WTC11 (cell line): ENCODE data around the gene GATA2. TPM values are rescaled to one million over a fixed set of nuclear protein-coding genes. Genes with fewer than 3 reads are reported as not detected.
A peak's percentile ranks its signal among the peaks of the same experiment; 100 is the strongest.

Experiments used
- ATAC-seq: fragments of 200-7000 bp; cut with Tn5 transposase; 2 replicates; pipeline ENCODE4 v1.10.0; 2021; ENCODE audit warnings: mild to moderate bottlenecking, moderate library complexity
- CTCF ChIA-PET: fragments of 300-600 bp; sonication (Branson Sonifier 250); formaldehyde crosslinking; loops from one replicate; lab custom pipeline; 2021; ENCODE audit warnings: antibody characterized with exemption; lab: Charles Lee
- POLR2A ChIA-PET: fragments of 350-600 bp; sonication (Branson Sonifier 250); formaldehyde crosslinking; loops from one replicate; lab custom pipeline; 2021; ENCODE audit warnings: antibody characterized with exemption; lab: Charles Lee
- DNase-seq: peaks from one replicate; pipeline ENCODE4 v3.0.0; 2021; ENCODE audit warnings: low spot score
- H3K27ac Mint-ChIP-seq: 2 replicates; pipeline ENCODE4 v1.8.0; 2021; ENCODE audit warnings: mixed read lengths
- H3K27me3 Mint-ChIP-seq: 2 replicates; pipeline ENCODE4 v1.8.0; 2021; ENCODE audit warnings: low read depth, mild to moderate bottlenecking, moderate library complexity, mixed read lengths
- H3K36me3 Mint-ChIP-seq: 2 replicates; pipeline ENCODE4 v1.8.0; 2021; ENCODE audit warnings: mixed read lengths
- H3K4me1 Mint-ChIP-seq: 2 replicates; pipeline ENCODE4 v1.8.0; 2022; ENCODE audit warnings: mixed read lengths
- H3K4me3 Mint-ChIP-seq: 2 replicates; pipeline ENCODE4 v1.8.0; 2021; ENCODE audit warnings: mild to moderate bottlenecking, moderate library complexity, mixed read lengths
- H3K9me3 Mint-ChIP-seq: 2 replicates; pipeline ENCODE4 v1.8.0; 2021; ENCODE audit warnings: mixed read lengths
- GTF2I ChIP-seq: fragments of 250-450 bp; sonication (Bioruptor Pico); conservative IDR thresholded peaks from 2 replicates; pipeline ENCODE4 v1.4.0; 2021; ENCODE audit warnings: mild to moderate bottlenecking
- JAZF1 ChIP-seq: fragments of 250-450 bp; sonication (Bioruptor Pico); IDR thresholded peaks from 2 replicates; pipeline ENCODE4 v1.9.0; 2021; ENCODE audit warnings: moderate library complexity, mild to moderate bottlenecking, inconsistent platforms
- NR1H2 ChIP-seq: sonication (generic); formaldehyde crosslinking; IDR thresholded peaks from 2 replicates; pipeline ENCODE4 v1.9.0; 2021; ENCODE audit warnings: mild to moderate bottlenecking, moderate library complexity, missing genetic modification reagents
- PRRX2 ChIP-seq: fragments of 250-450 bp; sonication (Bioruptor Pico); IDR thresholded peaks from 2 replicates; pipeline ENCODE4 v1.8.0; 2021; ENCODE audit warnings: mild to moderate bottlenecking
- SMAD4 ChIP-seq: sonication (generic); formaldehyde crosslinking; IDR thresholded peaks from 2 replicates; pipeline ENCODE4 v1.8.0; 2022; ENCODE audit warnings: mild to moderate bottlenecking, missing genetic modification reagents
- TCF7 ChIP-seq: sonication (generic); formaldehyde crosslinking; IDR thresholded peaks from 2 replicates; pipeline ENCODE4 v1.8.0; 2022; ENCODE audit warnings: mild to moderate bottlenecking, low read depth, missing genetic modification reagents, moderate library complexity
- ZNF219 ChIP-seq: sonication (generic); formaldehyde crosslinking; IDR thresholded peaks from 2 replicates; pipeline ENCODE4 v1.8.0; 2023; ENCODE audit warnings: missing genetic modification reagents, mild to moderate bottlenecking, borderline replicate concordance
- ZNF671 ChIP-seq: fragments of 250-450 bp; sonication (Bioruptor Pico); IDR thresholded peaks from 2 replicates; pipeline ENCODE4 v1.8.0; 2021; ENCODE audit warnings: mild to moderate bottlenecking
- total RNA-seq: library from RNA; stranded (reverse); gene quantifications from 3 replicates; pipeline ENCODE4 v1.2.3, GENCODE V29; 2021
- TF ChIP-seq, protein P1 (sequence below): sonication (generic); formaldehyde crosslinking; IDR thresholded peaks from 2 replicates; pipeline ENCODE4 v1.8.1; 2022; ENCODE audit warnings: mild to moderate bottlenecking, moderate library complexity, missing genetic modification reagents
- TF ChIP-seq, protein P2 (sequence below): sonication (generic); formaldehyde crosslinking; conservative IDR thresholded peaks from 2 replicates; pipeline ENCODE4 v1.8.1; 2023; ENCODE audit warnings: mild to moderate bottlenecking, low read depth, missing genetic modification reagents, moderate library complexity
- TF ChIP-seq, protein P3 (sequence below): sonication (generic); formaldehyde crosslinking; IDR thresholded peaks from 2 replicates; pipeline ENCODE4 v1.8.0; 2022; ENCODE audit warnings: mild to moderate bottlenecking, missing genetic modification reagents
- TF ChIP-seq, protein P4 (sequence below): sonication (generic); formaldehyde crosslinking; IDR thresholded peaks from 2 replicates; pipeline ENCODE4 v1.8.1; 2023; ENCODE audit warnings: mild to moderate bottlenecking, missing genetic modification reagents

GATA2 gene
- total RNA-seq, 1 experiment from 2014 or later = 1.6 TPM

DNA sequence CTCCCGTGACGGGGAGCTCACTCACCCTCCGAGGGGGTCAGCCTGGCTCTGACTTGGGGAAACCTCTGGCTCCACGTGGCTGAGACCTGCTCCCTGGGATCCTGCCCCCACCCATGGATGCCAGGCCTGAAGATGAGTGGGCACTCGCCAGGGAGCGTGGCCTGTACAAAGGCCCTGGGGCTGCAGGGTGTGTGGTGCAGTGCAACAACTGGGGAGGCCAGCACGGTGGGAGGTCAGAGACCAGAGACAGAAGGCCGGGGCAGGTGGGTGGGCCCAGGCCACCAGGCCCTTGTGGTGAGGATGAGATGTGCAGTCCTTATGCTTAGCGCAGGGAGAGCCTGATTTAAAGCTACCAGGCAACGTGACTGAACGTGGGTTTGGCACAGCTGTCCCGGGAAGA lies 31.3 kb downstream of the GATA2 start:
- DNase-seq (no peak), ATAC-seq (no peak)
- Mint-ChIP-seq H3K4me3 (no peak overlapping the region), H3K4me1 (no peaks in the 10 kb centered on the region), H3K36me3 (no peaks in the 10 kb centered on the region), H3K27me3 (peaks cover 30% of the 10 kb centered on the region), H3K27ac (no peak overlapping the region), H3K9me3 (no peaks in the 10 kb centered on the region)
- CTCF ChIA-PET = interaction anchor here (0.5 to 3.5 kb wide), 5 partner anchors 19 to 106 kb away, joined by 4 to 20 read pairs (median 4); partner anchors contain the start of gene GATA2
- POLR2A ChIA-PET = no interaction called here
- TF ChIP-seq PRRX2 (CRISPR knock-in tag) (no peak), GTF2I (0 out of 2 replicates have a peak, but pooled peaks have one; percentile 45)

DNA sequence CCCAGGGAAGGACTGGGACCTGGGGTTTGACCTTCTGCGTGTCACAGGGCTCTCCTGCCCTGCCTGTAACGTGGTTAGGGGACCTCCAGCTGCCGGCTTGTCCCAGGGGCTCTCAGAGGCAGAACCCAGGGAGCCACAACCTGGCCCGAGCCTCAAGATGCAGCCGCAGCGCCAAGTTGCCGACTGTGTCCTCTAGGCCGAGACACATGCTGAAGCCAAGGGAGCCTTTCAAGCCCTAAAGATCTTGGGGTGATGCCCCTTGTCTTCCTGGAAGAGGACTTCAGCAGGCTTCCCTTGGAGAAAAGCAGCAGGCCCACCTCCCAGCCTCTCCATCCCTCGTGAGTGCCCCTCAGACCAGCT lies 33.6 kb downstream of the GATA2 start:
- ChIA-PET CTCF (interaction anchor here (1.3 to 2.4 kb wide), 4 partner anchors 13 to 38 kb away, joined by 4 to 10 read pairs (median 6); no protein-coding TSS in a partner anchor), POLR2A (no interaction called here)
- no peaks in the 10 kb centered on the region for H3K4me1 Mint-ChIP-seq
- H3K36me3 Mint-ChIP-seq = no peaks in the 10 kb centered on the region
- ATAC-seq (no peak), DNase-seq (no peak)
- H3K9me3 Mint-ChIP-seq = no peaks in the 10 kb centered on the region
- H3K27ac Mint-ChIP-seq = no peak overlapping the region
- no peak overlapping the region for H3K4me3 Mint-ChIP-seq
- TF ChIP-seq, protein P1, sequence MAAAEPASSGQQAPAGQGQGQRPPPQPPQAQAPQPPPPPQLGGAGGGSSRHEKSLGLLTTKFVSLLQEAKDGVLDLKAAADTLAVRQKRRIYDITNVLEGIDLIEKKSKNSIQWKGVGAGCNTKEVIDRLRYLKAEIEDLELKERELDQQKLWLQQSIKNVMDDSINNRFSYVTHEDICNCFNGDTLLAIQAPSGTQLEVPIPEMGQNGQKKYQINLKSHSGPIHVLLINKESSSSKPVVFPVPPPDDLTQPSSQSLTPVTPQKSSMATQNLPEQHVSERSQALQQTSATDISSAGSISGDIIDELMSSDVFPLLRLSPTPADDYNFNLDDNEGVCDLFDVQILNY (CRISPR knock-in tag) = no peak
- TF ChIP-seq, protein P2, sequence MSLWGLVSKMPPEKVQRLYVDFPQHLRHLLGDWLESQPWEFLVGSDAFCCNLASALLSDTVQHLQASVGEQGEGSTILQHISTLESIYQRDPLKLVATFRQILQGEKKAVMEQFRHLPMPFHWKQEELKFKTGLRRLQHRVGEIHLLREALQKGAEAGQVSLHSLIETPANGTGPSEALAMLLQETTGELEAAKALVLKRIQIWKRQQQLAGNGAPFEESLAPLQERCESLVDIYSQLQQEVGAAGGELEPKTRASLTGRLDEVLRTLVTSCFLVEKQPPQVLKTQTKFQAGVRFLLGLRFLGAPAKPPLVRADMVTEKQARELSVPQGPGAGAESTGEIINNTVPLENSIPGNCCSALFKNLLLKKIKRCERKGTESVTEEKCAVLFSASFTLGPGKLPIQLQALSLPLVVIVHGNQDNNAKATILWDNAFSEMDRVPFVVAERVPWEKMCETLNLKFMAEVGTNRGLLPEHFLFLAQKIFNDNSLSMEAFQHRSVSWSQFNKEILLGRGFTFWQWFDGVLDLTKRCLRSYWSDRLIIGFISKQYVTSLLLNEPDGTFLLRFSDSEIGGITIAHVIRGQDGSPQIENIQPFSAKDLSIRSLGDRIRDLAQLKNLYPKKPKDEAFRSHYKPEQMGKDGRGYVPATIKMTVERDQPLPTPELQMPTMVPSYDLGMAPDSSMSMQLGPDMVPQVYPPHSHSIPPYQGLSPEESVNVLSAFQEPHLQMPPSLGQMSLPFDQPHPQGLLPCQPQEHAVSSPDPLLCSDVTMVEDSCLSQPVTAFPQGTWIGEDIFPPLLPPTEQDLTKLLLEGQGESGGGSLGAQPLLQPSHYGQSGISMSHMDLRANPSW (CRISPR knock-in tag) = no peak
- TF ChIP-seq JAZF1 (no peak), TCF7 (CRISPR knock-in tag) (no peak), ZNF219 (CRISPR knock-in tag) (no peak)
- TF ChIP-seq, protein P3, sequence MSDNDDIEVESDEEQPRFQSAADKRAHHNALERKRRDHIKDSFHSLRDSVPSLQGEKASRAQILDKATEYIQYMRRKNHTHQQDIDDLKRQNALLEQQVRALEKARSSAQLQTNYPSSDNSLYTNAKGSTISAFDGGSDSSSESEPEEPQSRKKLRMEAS = no peak
- TF ChIP-seq, protein P4, sequence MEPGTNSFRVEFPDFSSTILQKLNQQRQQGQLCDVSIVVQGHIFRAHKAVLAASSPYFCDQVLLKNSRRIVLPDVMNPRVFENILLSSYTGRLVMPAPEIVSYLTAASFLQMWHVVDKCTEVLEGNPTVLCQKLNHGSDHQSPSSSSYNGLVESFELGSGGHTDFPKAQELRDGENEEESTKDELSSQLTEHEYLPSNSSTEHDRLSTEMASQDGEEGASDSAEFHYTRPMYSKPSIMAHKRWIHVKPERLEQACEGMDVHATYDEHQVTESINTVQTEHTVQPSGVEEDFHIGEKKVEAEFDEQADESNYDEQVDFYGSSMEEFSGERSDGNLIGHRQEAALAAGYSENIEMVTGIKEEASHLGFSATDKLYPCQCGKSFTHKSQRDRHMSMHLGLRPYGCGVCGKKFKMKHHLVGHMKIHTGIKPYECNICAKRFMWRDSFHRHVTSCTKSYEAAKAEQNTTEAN (CRISPR knock-in tag) = no peak
- peaks cover 30% of the 10 kb centered on the region for H3K27me3 Mint-ChIP-seq

DNA sequence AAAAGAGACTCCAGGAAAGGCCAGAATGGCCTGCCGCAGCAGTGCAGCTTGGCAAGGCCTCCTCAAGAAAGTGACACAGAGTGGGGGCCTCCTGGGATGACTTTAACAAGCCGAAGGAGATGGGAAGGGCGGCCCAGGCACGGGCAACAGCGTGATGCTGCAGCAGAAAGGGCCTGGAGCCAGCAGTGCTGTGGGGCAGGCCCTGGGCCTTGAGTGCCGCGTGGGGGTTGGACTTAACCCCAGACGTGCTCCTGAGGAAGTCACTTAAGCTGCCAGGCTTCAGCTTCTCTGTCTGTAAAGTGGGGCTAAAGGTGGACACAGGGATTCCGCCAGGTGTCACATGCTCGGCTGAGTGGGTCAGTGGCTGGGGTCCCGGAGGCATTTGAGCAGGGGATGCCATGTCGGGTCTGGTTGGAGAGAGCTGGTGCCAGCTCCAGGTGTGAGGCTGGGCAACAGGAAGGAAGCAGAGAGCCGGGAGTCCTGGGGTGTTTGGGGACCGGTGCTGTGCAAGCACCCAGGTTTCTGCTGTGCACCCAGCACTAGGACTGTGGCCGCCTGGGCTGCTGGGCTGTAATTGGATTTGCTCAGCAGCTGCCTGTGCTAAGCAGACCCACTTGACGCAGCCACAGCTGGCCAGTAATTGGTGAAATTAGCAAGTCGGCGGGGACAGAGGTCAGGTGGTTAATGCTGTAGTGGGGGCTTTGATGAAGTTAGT lies 34.1 kb downstream of the GATA2 start:
- ChIA-PET POLR2A (interaction anchor here (1.5 kb wide), 1 partner anchor 25 kb away, joined by 3 read pairs; no protein-coding TSS in a partner anchor), CTCF (interaction anchor here (1.1 to 2.4 kb wide), 5 partner anchors 14 to 60 kb away, joined by 3 to 10 read pairs (median 5); no protein-coding TSS in a partner anchor)
- Mint-ChIP-seq H3K9me3 (no peaks in the 10 kb centered on the region), H3K36me3 (no peaks in the 10 kb centered on the region), H3K27ac (no peak overlapping the region), H3K4me3 (no peak overlapping the region), H3K4me1 (no peaks in the 10 kb centered on the region), H3K27me3 (peaks cover 27% of the 10 kb centered on the region)
- TF ChIP-seq, protein P1 (CRISPR knock-in tag) = no peak
- no peak for TF ChIP-seq ZNF671 (CRISPR knock-in tag)
- no peak for ATAC-seq
- DNase-seq = no peak

DNA sequence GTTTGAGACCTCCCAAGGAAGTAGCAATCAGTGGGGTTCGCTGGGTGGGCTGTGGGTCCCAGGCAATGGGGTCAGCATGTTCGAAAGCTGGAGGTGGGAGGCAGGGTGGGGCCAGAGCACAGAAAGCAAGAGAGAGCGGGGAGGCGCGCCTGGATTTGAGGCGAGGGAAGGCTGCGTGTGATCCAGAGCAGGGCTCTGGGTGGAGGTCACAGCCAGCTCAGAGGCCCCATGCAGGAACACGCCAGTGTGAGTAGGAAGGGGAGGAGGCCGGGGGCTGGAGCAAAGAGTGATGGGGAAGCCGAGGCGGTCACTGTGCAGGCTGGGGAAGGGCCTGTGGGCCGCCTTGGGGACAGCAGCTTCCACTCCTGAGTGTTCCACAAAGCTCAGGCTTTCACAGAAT lies 35.1 kb downstream of the GATA2 start:
- Mint-ChIP-seq H3K27me3 (peaks cover 23% of the 10 kb centered on the region), H3K4me3 (no peak overlapping the region), H3K27ac (no peak overlapping the region), H3K36me3 (no peaks in the 10 kb centered on the region), H3K9me3 (no peaks in the 10 kb centered on the region), H3K4me1 (no peaks in the 10 kb centered on the region)
- DNase-seq (no peak), ATAC-seq (no peak)
- ChIA-PET CTCF (interaction anchor here (1.1 to 2.4 kb wide), 3 partner anchors 19 to 59 kb away, joined by 3 to 10 read pairs (median 8); no protein-coding TSS in a partner anchor), POLR2A (interaction anchor here (1.5 kb wide), 1 partner anchor 24 kb away, joined by 3 read pairs; no protein-coding TSS in a partner anchor)
- TF ChIP-seq SMAD4 (CRISPR knock-in tag) = no peak
- no peak for TF ChIP-seq NR1H2
